ENCODE data around the gene ATXN1.
"Not testable (repeated sequence)": the region's sequence is repeated elsewhere in the genome, so short reads cannot be mapped to it uniquely, and the experiment has no call there.

Gene ATXN1

DNA sequence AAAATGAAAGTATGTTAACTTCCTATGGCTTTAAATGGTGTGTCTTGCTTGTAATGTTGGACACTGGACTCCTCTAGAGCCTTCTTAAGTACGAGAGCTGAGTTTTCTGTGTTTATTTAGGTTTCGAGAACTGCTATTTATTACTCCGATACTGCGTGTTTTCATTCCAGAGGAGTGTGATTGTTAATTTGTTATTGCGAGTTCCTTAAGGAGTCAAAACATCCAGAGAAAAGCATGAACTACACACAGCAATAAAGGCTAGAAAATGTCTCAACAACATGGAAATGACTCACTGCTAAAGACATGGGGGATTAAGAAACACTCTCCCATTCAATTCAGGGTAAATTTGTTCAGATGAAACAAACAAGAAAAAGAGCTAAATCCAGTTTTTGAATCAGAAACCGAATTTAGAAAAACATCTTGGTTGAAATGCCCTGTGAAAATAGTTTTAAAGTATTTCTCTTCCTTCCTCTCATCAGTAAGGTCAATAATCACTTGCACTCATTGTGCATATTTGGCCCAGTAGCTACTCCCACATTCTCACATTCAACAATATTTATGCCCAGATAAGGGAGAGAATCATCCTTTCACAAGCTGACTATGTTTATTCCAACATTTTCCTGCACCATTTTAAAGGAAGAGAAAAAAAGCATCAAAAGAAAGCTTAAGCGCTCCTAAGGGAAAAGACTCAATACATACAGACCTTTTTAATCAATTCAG is 36.0 kb downstream of the ATXN1 start:
- DNase-seq (ENCODE audit: low read depth in 1 of 2, low spot score in 1 of 2), result no peak

- no peak for DNase-seq (ENCODE audit: low read depth in 1 of 2, low spot score in 1 of 2)
Measured at GRCh38 chr6:16723826-16724225, 37.4 kb downstream of the ATXN1 start.

GRCh38 chr6:16723402-16723801 is 37.9 kb downstream of the ATXN1 start:
- DNase-seq (ENCODE audit: low read depth in 1 of 2, low spot score in 1 of 2), result no peak

GRCh38 chr6:16722630-16723029 is 38.6 kb downstream of the ATXN1 start:
- DNase-seq (ENCODE audit: low read depth in 1 of 2, low spot score in 1 of 2), result no peak

DNA sequence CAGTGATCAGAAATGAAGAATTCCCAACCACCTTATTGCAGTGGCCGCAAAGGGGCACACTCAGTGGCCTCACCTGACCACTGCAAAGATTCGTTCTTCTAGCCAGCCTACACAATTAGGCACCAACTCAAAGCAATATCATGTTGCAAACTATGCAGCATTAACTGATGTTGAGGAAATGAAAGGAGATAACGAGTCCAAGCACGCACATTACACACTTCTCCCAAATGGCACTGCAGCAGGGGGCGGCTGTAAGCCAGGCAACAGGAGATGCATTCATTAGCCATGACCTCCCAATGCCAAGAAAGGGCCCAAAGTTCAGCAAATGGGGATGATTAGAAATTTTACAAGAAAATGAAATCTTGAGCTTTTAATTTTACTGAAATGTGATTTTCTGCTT is 39.3 kb downstream of the ATXN1 start:
- DNase-seq (ENCODE audit: low read depth in 1 of 2, low spot score in 1 of 2), result no peak

DNA sequence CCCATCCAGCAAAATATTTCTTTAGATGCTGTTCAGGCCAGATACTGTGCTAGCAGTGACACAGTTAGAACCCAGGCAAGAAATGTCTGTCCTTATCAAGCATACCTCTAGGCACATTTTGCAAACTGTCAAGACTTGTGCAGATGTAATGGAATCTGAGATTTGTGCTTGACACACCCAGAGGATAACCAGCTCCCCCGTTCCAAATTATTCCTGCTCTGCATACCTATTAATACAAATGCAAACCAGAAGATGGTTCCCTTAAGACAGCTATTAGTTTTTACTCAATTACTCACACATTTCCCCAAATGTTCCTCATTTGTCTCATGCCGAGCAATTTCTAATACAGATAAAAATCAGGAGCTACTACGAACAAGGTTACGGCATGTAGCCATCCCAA is 40.4 kb downstream of the ATXN1 start:
- no peak for DNase-seq (ENCODE audit: low read depth in 1 of 2, low spot score in 1 of 2)

GRCh38 chr6:16719488-16719887 is 41.8 kb downstream of the ATXN1 start:
- no peak for DNase-seq (ENCODE audit: low read depth in 1 of 2, low spot score in 1 of 2)

DNA sequence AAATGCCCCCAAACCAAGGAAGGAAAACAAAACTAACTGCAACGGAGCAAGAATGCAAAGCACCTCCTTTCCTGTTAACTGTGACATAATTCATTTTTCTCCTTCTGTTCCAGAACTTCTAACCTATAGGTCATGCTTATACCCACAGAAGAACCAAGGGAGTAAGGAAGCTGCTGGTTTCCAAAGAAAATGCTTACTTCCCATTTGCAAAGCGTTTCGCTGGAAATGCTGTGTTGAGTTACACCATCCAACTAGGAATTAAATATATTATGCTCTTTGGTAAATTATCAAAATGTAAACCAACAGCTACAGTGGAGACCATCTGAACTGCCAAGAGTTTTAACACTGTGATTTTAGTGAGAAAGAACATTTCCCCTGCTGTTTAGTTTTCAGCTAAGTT is 42.9 kb downstream of the ATXN1 start:
- no peak for DNase-seq (ENCODE audit: low read depth in 1 of 2, low spot score in 1 of 2)

- DNase-seq (ENCODE audit: low read depth in 1 of 2, low spot score in 1 of 2), result no peak
Measured at GRCh38 chr6:16717275-16717942, 43.9 kb downstream of the ATXN1 start.

DNA sequence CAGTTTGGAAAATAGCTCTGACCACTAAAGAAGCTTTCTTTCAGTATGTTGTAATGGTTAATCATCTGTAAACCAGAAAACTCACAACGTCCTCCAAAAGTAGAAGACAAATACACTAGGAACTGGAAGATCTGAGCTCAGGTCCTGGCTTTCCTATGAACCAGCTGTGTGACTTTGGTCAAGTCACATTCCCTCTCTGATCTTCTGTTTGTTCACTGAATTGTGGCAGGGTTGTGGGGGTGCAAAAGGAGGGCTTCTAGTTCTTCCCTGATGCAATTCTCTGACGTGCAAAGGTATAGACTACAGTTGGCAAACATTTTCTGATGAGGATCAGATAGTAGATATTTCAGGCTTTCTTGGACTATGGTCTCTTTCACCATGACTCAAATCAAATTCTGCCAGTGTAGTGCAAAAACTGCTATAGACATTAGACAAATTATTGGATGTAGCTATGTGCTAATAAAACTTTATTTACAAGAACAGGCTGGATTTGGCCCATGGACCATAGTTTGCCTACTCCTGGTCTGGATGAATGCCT is 44.9 kb downstream of the ATXN1 start:
- no peak for DNase-seq (ENCODE audit: low read depth in 1 of 2, low spot score in 1 of 2)

DNA sequence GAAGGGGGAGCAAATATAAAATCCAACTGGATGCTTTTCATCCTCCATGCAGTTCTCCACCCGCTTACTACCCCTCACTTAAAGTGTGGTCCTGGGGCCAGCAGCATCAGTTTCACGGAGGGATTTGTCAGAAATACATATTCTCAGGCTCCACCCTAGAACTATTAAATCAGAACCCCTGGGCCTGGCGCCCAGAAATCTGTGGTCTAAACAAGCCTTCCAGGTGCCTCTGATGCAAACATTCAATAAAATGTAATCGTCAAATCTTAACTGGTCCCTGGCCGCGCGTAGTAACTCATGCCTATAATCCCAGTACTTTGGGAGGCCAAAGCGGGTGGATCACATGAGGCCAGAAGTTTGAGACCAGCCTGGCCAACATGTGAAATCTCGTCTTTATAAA is 47.7 kb downstream of the ATXN1 start:
- no peak for DNase-seq (ENCODE audit: low read depth in 1 of 2, low spot score in 1 of 2)

GRCh38 chr6:16712931-16713484 is 48.3 kb downstream of the ATXN1 start:
- no peak for DNase-seq (ENCODE audit: low read depth in 1 of 2, low spot score in 1 of 2)

- DNase-seq (ENCODE audit: low read depth in 1 of 2, low spot score in 1 of 2), result no peak
Measured at GRCh38 chr6:16712255-16712930, 48.9 kb downstream of the ATXN1 start.

- DNase-seq (ENCODE audit: low read depth in 1 of 2, low spot score in 1 of 2), result peak in 1 of 2 donors; percentile 41
Measured at GRCh38 chr6:16711546-16712254, 49.6 kb downstream of the ATXN1 start.

DNA sequence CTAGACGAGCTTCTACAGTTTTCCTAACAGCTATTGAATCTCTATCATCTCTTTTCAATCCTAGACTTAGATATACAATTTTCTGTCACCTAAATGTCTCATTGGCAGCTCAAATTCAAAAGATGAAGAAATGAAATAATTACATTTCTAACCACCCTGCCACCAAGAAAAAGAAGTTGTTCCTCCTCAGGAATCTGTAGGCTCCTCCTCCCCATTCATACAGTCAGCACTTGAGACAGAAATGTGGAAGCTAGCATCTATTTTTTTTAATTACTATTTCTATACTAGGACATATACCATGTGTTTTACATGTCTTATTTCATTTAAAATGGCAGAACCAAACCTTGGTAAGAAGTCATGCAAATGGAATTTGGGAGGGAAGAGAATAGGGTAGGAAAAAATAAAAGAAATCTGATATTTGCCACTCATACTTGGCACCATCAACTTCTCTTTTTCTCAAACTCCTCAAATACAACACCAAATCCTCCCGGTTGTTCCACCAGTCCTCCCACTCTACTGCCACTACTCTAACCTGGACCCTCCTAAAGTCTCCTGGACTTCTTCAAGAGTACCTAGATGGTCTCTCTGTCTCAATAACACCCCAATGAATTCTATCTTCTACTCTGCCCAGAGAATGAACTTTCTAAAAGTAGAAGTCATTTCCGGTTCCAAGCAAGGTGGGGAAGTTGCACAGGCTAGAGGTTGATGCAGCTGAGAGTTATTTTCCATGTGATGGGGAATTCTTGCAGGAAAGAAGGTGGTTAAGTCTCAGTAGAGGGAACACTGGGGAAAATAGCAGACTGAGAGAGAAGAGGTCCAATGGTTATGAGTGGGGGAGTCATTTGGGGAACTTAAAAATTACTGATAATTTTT is 54.1 kb downstream of the ATXN1 start:
- DNase-seq (ENCODE audit: low read depth in 1 of 2, low spot score in 1 of 2), result no peak

- DNase-seq (ENCODE audit: low read depth in 1 of 2, low spot score in 1 of 2), result not testable (repeated sequence)
Measured at GRCh38 chr6:16706491-16706890, 54.8 kb downstream of the ATXN1 start.

GRCh38 chr6:16706029-16706428 is 55.2 kb downstream of the ATXN1 start:
- no peak for DNase-seq (ENCODE audit: low read depth in 1 of 2, low spot score in 1 of 2)

DNA sequence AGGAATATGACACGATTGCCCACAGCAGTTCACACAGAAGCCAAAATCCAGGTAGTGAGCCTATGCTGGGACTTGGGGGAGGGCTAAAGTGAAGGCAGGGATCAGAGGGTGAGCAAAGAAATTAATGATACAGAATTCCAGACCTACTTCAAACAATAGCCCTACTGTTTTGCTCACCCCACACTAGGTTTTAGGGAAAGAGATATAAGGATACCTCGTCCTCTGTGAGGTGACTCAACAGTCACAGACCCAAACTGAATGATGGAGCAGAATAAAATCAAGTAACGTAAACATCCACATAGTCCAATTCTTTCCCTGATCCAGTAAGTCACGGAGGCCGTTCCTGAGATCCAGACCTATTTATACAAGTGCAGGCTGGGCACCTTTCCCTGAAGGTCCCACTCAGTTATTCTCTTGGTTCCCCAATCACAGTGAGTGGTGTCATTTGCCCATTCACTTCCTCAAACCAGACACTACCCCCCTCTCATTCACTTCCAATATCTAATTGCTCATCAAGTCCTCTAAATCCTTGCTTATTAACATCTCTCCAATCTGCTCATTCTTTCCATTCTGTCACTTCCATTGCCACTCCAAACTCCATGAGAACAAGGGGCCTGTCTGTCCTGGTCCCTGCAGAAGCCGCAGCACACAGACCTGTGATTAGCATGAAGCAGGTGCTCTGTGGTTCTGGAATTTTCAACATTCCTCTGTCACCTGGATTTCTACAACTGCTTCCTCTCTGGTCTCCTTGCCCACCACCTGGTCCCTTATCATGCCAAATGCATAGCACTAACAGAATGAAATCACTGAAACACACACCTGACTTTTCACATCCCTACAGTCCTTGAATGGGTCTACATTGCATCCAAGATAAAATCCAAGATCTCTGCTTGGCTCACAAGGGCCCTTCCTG is 55.9 kb downstream of the ATXN1 start:
- DNase-seq (ENCODE audit: low read depth in 1 of 2, low spot score in 1 of 2), result no peak

GRCh38 chr6:16704401-16705045 is 56.7 kb downstream of the ATXN1 start:
- peak in 1 of 2 donors; percentile 31 for DNase-seq (ENCODE audit: low read depth in 1 of 2, low spot score in 1 of 2)

Measured in activated T-helper 1 cell treated with anti-CD3 and anti-CD28 coated beads, Interleukin-2, amount 50 U/mL, for 16 hours (primary cell).